ENCODE data around the gene NAT9. TPM values are rescaled to one million over a fixed set of nuclear protein-coding genes. Genes with fewer than 3 reads are reported as not detected.

Gene NAT9
- total and polyA plus RNA-seq, 2 experiments from 2014 or later = 29.2 to 34.8 TPM

GRCh38 chr17:74752822-74753401 is 23.2 kb downstream of the NAT9 start:
- H3K27me3 ChIP-seq = no peaks in the 10 kb centered on the region
- DNase-seq (ENCODE audit: low spot score) = no peak
- peaks cover 94% of the 10 kb centered on the region for H3K79me2 ChIP-seq
- H4K20me1 ChIP-seq (ENCODE audit: insufficient read depth, poor library complexity, severe bottlenecking) = peaks cover 66% of the 10 kb centered on the region
- TF ChIP-seq CTCF (IDR thresholded peaks at IDR 0.05; ENCODE audit: poor library complexity) = no peak
- no peak for TF ChIP-seq EZH2phosphoT487 (IDR thresholded peaks at IDR 0.05; ENCODE audit: low read depth, severe bottlenecking, unreplicated experiment)
- TF ChIP-seq EZH2 (IDR thresholded peaks at IDR 0.05; ENCODE audit: borderline replicate concordance) = no peak
- H3K4me1 ChIP-seq (ENCODE audit: insufficient read depth) = peaks cover 51% of the 10 kb centered on the region
- no peaks in the 10 kb centered on the region for H3K9me2 ChIP-seq (replicated peaks; ENCODE audit: insufficient read depth)
- H3K36me3 ChIP-seq (replicated peaks; ENCODE audit: insufficient read depth, low read depth) = no peaks in the 10 kb centered on the region
- H2AFZ ChIP-seq = no peak overlapping the region
- no peak overlapping the region for H3K4me3 ChIP-seq
- no peaks in the 10 kb centered on the region for H3K9me3 ChIP-seq (ENCODE audit: low read depth)
- 88% methylated on average over 7 of the region's 7 CpGs for WGBS (ENCODE audit: low lambda C conversion rate, missing lambda C conversion rate)
- peak overlapping the region; percentile 87 for H3K27ac ChIP-seq
- peak overlapping the region; percentile 87 for H3K4me2 ChIP-seq

- Histone ChIP-seq H3K27ac (peak overlapping the region; percentile 87), H3K4me3 (no peak overlapping the region), H3K27me3 (no peaks in the 10 kb centered on the region), H3K36me3 (replicated peaks; ENCODE audit: insufficient read depth, low read depth) (no peaks in the 10 kb centered on the region), H3K79me2 (peaks cover 91% of the 10 kb centered on the region), H3K4me2 (peak overlapping the region; percentile 87), H3K4me1 (ENCODE audit: insufficient read depth) (peaks cover 51% of the 10 kb centered on the region), H3K9me3 (ENCODE audit: low read depth) (no peaks in the 10 kb centered on the region), H2AFZ (no peak overlapping the region), H4K20me1 (ENCODE audit: insufficient read depth, poor library complexity, severe bottlenecking) (peaks cover 61% of the 10 kb centered on the region), H3K9me2 (replicated peaks; ENCODE audit: insufficient read depth) (no peaks in the 10 kb centered on the region)
- 84% methylated on average over 9 of the region's 9 CpGs for WGBS (ENCODE audit: low lambda C conversion rate, missing lambda C conversion rate)
- DNase-seq (ENCODE audit: low spot score) = no peak
- no peak for TF ChIP-seq EZH2 (IDR thresholded peaks at IDR 0.05; ENCODE audit: borderline replicate concordance)
- no peak for TF ChIP-seq CTCF (IDR thresholded peaks at IDR 0.05; ENCODE audit: poor library complexity)
- TF ChIP-seq EZH2phosphoT487 (IDR thresholded peaks at IDR 0.05; ENCODE audit: low read depth, severe bottlenecking, unreplicated experiment) = no peak
Observed at GRCh38 chr17:74752415-74752814, 23.7 kb downstream of the NAT9 start.

DNA sequence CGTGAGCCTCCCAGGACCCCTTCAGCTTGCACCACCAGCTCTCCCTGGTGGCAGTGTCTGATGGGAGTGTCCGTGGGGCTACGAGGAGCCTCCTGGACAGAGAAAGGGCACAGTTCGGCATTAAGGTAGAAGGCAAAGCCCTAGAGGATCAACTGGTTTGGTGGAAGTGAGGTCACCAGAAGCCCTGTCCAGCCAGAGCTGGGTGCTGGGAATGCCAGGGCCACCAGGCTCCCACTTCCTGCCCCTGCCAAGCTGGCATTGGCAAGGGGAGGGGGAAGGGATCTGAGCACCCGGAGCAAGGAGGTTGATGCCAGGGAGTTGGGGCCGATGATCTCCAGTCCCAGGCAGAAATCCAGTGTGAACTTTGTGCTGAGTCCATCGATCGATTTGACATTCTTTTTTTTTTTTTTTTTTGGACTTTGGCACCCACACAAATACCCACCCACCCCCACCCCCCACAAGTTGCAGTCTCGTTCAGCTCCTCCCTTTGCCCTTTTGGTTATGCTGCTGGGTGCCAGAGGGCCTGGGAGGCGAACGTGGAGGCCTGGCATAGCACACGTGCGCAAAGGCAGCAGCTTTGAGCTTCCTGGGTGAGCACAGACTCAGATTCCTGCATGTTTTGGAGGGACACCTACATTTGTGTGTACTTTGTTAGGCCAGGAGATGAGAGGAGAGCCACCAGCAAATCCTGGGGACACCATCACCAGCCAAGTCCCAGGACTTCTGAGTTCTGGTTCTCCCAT is 25.6 kb downstream of the NAT9 start:
- Histone ChIP-seq H2AFZ (no peak overlapping the region), H3K4me2 (peak overlapping the region; percentile 87), H3K79me2 (peaks cover 72% of the 10 kb centered on the region), H4K20me1 (ENCODE audit: insufficient read depth, poor library complexity, severe bottlenecking) (peaks cover 42% of the 10 kb centered on the region), H3K4me3 (peak overlapping the region; percentile 98), H3K27ac (peak overlapping the region; percentile 96), H3K27me3 (no peaks in the 10 kb centered on the region), H3K36me3 (replicated peaks; ENCODE audit: insufficient read depth, low read depth) (no peaks in the 10 kb centered on the region), H3K4me1 (ENCODE audit: insufficient read depth) (peaks cover 52% of the 10 kb centered on the region), H3K9me3 (ENCODE audit: low read depth) (no peaks in the 10 kb centered on the region), H3K9me2 (replicated peaks; ENCODE audit: insufficient read depth) (no peaks in the 10 kb centered on the region)
- peak; percentile 65 for DNase-seq (ENCODE audit: low spot score)
- TF ChIP-seq CTCF (IDR thresholded peaks at IDR 0.05; ENCODE audit: poor library complexity) = no peak
- 54% methylated on average over 12 of the region's 13 CpGs for WGBS (ENCODE audit: low lambda C conversion rate, missing lambda C conversion rate)
